Articular chondrocyte of knee joint (primary cell): ENCODE measurements around the gene ECPAS. TPM values are rescaled to one million over a fixed set of nuclear protein-coding genes. Genes with fewer than 3 reads are reported as not detected.

ENCODE experiments used
- small RNA-seq: library from RNA; depleted of rRNA; stranded (forward); fragments of <200 nt; gene quantifications from one replicate; pipeline ENCODE3, GENCODE V24; 2012
- total RNA-seq: library from RNA; depleted of rRNA; stranded (reverse); fragments of >200 nt; gene quantifications from 2 replicates; pipeline ENCODE4 v1.2.3, GENCODE V29; 2012

Gene ECPAS, protein sequence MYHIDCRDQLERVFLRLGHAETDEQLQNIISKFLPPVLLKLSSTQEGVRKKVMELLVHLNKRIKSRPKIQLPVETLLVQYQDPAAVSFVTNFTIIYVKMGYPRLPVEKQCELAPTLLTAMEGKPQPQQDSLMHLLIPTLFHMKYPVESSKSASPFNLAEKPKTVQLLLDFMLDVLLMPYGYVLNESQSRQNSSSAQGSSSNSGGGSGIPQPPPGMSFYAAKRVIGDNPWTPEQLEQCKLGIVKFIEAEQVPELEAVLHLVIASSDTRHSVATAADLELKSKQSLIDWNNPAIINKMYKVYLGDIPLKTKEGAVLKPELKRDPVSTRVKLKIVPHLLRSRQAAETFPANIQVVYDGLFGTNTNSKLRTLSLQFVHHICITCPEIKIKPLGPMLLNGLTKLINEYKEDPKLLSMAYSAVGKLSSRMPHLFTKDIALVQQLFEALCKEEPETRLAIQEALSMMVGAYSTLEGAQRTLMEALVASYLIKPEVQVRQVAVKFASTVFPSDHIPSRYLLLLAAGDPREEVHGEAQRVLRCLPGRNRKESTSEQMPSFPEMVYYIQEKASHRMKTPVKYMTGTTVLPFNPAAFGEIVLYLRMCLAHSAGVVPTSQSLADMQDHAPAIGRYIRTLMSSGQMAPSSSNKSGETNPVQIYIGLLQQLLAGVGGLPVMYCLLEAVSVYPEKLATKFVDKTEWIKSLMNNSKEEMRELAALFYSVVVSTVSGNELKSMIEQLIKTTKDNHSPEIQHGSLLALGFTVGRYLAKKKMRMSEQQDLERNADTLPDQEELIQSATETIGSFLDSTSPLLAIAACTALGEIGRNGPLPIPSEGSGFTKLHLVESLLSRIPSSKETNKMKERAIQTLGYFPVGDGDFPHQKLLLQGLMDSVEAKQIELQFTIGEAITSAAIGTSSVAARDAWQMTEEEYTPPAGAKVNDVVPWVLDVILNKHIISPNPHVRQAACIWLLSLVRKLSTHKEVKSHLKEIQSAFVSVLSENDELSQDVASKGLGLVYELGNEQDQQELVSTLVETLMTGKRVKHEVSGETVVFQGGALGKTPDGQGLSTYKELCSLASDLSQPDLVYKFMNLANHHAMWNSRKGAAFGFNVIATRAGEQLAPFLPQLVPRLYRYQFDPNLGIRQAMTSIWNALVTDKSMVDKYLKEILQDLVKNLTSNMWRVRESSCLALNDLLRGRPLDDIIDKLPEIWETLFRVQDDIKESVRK (N-terminal part only)
- total RNA-seq: 125 and 134 TPM in 2 replicates

GRCh38 chr9:111483858-111484571, at the start of gene ECPAS:
Gene ECPAS, minus strand, starts transcription at chr9:111484383. Its CDS starts 11,465 bp downstream, at chr9:111472918.

GRCh38 chr9:111525056-111525977, 41.1 kb upstream of the ECPAS start, which contains the start of gene ZNF483:
Gene ZNF483, plus strand, starts transcription at chr9:111525179. Its CDS starts 2,217 bp downstream, at chr9:111527396.

GRCh38 chr9:111330124-111330523, 154.1 kb downstream of the ECPAS start, which contains the start of gene OR2K2:
Gene OR2K2, minus strand, starts transcription at chr9:111330224. Its CDS starts 1,791 bp downstream, at chr9:111328433.

Small RNAs within 50 kb of the gene (small RNA-seq; reads per million reads assigned to genes)
- gene RNA5SP294: not detected

Other genes with a start within 250 kb of the ECPAS start
- gene OR2K2, start 154.2 kb downstream of the ECPAS start, total RNA-seq: not detected in 2 replicates
- gene ZNF483, start 40.8 kb upstream of the ECPAS start, total RNA-seq: 6.1 and 6.5 TPM in 2 replicates
- gene PTGR1, start 115.3 kb upstream of the ECPAS start, total RNA-seq: 109 and 116 TPM in 2 replicates
- gene DNAJC25, start 147.0 kb upstream of the ECPAS start, total RNA-seq: 18.7 and 19.8 TPM in 2 replicates
- gene GNG10, start 177.2 kb upstream of the ECPAS start, total RNA-seq: 112 and 130 TPM in 2 replicates